ENCODE results near the gene STPG1. TPM values are rescaled to one million over a fixed set of nuclear protein-coding genes. Genes with fewer than 3 reads are reported as not detected.

Gene STPG1
- polyA plus RNA-seq, 3 donors from 2014 or later, result 0.42 to 0.62 TPM; not detected in 1

DNA sequence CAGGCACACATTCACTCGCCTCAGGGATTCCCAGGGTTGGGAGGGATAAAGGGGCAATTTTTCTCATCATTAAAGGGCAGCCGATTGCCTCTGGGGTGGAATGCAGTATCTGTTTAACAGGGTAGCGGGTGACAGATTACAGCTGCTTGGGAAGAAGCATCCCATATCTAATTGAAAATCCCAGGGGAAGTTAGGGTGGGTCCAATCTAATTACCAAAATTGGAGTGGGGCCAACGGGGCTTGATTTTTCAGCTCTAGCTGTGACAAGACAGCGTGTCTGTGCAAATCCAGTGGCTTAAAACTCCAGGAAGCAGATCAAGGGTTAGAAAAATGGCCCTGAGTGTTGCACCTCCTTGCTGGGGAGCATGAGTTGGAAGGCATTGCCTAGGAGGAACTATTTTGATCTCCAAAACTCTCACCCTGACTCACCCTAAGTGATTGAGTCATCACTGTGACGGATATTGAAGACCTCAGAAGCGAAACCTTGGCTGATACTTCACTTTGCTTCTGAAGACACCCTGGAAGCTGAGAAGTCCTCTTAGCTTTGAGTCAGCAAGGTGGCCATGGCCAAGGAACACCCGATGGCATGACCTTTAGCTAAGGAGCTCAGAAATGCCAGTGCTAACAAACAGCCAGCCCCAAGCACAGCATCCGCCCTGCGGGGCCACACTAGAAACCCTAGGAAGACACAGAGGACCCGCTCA lies 48.5 kb downstream of the STPG1 start:
- Mint-ChIP-seq H3K4me1 (no peaks in the 10 kb centered on the region), H3K27ac (no peak overlapping the region), H3K36me3 (peaks cover 0 to 4% (median 0%) of the 10 kb centered on the region in 3 donors), H3K9me3 (no peaks in the 10 kb centered on the region), H3K4me3 (no peak overlapping the region), H3K27me3 (ENCODE audit: low read depth in 3 of 3) (peaks cover 0 to 4% (median 3%) of the 10 kb centered on the region in 3 donors)
- no peak for DNase-seq

DNA sequence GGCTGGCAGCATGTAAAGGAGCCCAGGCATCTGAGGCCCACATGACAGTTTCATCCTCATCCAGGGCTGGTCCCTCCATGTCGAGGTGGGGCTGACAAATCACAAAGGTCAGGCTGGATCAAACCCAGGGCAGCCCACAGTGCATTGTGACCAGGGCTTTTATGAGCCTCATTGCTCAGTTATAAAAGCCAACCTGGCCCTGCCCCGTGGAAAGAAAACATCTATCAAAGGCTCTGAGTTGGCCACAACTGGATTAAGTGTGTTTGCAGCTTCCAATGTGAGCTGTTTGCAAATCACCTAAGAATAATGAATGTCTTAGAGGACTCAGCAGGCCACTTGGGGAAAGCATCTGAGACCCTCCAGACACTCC lies 49.0 kb downstream of the STPG1 start:
- H3K4me3 Mint-ChIP-seq, result no peak overlapping the region
- DNase-seq, result no peak
- H3K9me3 Mint-ChIP-seq, result no peaks in the 10 kb centered on the region
- peaks cover 0 to 4% (median 0%) of the 10 kb centered on the region in 3 donors for H3K36me3 Mint-ChIP-seq
- no peak overlapping the region for H3K27ac Mint-ChIP-seq
- peaks cover 0 to 3% (median 3%) of the 10 kb centered on the region in 3 donors for H3K27me3 Mint-ChIP-seq (ENCODE audit: low read depth in 3 of 3)
- H3K4me1 Mint-ChIP-seq, result no peaks in the 10 kb centered on the region

- no peak overlapping the region for H3K4me3 Mint-ChIP-seq
- DNase-seq, result no peak
- H3K36me3 Mint-ChIP-seq, result peaks cover 0 to 4% (median 0%) of the 10 kb centered on the region in 3 donors
- H3K27ac Mint-ChIP-seq, result no peak overlapping the region
- H3K27me3 Mint-ChIP-seq (ENCODE audit: low read depth in 3 of 3), result peaks cover 0 to 3% (median 3%) of the 10 kb centered on the region in 3 donors
- no peaks in the 10 kb centered on the region for H3K9me3 Mint-ChIP-seq
- H3K4me1 Mint-ChIP-seq, result no peaks in the 10 kb centered on the region
Measured at GRCh38 chr1:24363994-24364393, 49.6 kb downstream of the STPG1 start.

DNA sequence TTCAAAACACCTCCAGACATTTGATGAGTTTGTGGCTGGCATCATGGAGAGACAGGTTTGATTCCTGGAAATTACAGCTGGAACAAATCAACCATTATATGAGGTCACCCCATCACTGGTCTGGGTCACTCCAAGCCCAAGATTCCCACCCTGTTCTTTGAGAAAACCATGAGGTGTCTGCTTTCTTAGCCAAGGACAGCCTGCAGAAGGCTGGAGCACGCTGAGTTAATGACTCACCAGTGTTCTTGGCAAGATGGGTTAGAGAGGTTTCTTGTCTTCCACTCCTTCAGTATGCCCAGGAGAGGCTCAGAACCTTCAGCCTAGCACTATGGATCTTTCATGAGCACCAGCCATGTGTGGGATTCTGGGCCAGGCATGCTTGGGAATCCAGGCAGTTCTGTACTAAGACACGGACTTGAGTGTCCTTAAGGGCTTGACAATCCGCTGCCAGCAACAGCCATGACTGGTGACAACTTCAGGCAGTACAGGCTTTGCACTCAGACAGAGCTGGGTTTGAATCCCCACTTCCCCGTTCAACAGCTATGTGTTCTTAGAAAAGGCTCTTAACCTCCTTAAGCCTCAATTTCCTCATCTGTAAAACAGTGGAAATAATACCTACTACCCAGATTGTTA lies 50.5 kb downstream of the STPG1 start:
- Mint-ChIP-seq H3K9me3 (no peaks in the 10 kb centered on the region), H3K27ac (no peak overlapping the region), H3K4me1 (no peaks in the 10 kb centered on the region), H3K27me3 (ENCODE audit: low read depth in 3 of 3) (peaks cover 0 to 3% (median 3%) of the 10 kb centered on the region in 3 donors), H3K36me3 (peaks cover 0 to 4% (median 0%) of the 10 kb centered on the region in 3 donors), H3K4me3 (no peak overlapping the region)
- DNase-seq, result no peak

DNA sequence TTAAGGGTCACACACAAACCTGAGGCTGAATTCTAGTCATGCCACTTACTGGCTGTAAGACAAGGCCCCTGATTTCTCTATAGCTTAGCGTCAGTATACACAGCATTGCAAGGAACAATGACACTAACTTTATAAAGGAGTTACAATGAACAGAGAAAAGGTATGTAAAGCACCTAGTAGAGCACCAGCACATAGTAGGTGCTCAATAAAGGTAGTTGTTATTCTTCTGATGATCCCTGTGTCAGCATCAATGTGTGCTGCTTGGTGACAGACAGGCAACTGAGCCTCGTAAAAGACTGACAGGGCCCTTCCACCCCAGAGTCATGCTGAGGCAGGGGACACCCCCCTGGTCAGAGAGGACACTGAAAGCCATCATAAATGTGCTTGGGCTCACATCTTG lies 51.2 kb downstream of the STPG1 start:
- Mint-ChIP-seq H3K27ac (no peak overlapping the region), H3K4me1 (no peaks in the 10 kb centered on the region), H3K9me3 (no peaks in the 10 kb centered on the region), H3K27me3 (ENCODE audit: low read depth in 3 of 3) (peaks cover 0 to 3% (median 3%) of the 10 kb centered on the region in 3 donors), H3K36me3 (peaks cover 0 to 8% (median 0%) of the 10 kb centered on the region in 3 donors), H3K4me3 (no peak overlapping the region)
- DNase-seq, result no peak

DNA sequence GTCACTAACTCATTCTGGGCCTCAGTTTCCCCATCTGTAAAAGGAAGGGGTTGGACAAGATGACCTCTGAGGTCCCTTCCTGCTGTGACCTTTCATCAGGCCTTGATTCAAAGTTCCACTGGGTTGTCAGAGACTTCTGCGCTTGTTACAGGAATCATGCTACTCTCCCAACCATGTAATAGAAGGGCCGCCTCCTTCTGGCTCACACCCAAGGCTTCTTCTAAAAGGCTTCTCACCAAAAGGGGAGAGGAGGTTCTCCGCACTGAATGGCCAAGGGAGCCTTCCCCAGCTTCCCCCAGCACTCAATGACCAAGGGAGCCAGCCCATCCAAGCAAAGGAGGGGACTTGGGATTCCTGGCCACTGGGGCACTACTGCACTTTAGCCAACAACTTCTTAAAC lies 51.8 kb downstream of the STPG1 start:
- Mint-ChIP-seq H3K4me3 (no peak overlapping the region), H3K27ac (no peak overlapping the region), H3K36me3 (peaks cover 0 to 8% (median 0%) of the 10 kb centered on the region in 3 donors), H3K27me3 (ENCODE audit: low read depth in 3 of 3) (peaks cover 0 to 3% (median 3%) of the 10 kb centered on the region in 3 donors), H3K4me1 (no peaks in the 10 kb centered on the region), H3K9me3 (no peaks in the 10 kb centered on the region)
- DNase-seq, result no peak

DNA sequence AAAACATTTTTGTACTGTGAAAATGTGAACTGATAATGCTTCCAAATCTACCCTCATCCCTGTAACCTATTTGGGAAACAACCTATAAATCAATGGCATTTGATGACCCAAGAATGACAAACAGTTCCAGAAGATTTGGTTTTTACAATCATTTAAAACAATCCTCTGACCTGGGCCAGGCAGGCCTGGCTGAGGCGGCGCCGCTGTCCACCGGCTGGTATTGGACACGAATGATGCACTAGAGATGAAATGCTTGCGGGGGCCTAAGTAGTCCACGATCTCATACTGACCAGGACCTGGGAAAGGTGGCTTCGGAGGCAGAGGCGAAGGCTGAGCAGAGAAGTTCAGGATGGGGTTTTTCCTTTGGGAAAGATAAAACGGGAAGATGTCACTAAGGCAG lies 52.9 kb downstream of the STPG1 start:
- H3K36me3 Mint-ChIP-seq, result peaks cover 0 to 8% (median 0%) of the 10 kb centered on the region in 3 donors
- no peaks in the 10 kb centered on the region for H3K4me1 Mint-ChIP-seq
- H3K9me3 Mint-ChIP-seq, result no peaks in the 10 kb centered on the region
- DNase-seq, result no peak
- H3K27me3 Mint-ChIP-seq (ENCODE audit: low read depth in 3 of 3), result peaks cover 0 to 3% (median 3%) of the 10 kb centered on the region in 3 donors
- H3K27ac Mint-ChIP-seq, result no peak overlapping the region
- H3K4me3 Mint-ChIP-seq, result no peak overlapping the region

GRCh38 chr1:24357038-24357437 lies 56.5 kb downstream of the STPG1 start:
- H3K36me3 Mint-ChIP-seq, result peaks cover 0 to 3% (median 0%) of the 10 kb centered on the region in 3 donors
- no peak overlapping the region for H3K4me3 Mint-ChIP-seq
- H3K27me3 Mint-ChIP-seq (ENCODE audit: low read depth in 3 of 3), result peaks cover 0 to 3% (median 0%) of the 10 kb centered on the region in 3 donors
- no peaks in the 10 kb centered on the region for H3K4me1 Mint-ChIP-seq
- H3K27ac Mint-ChIP-seq, result no peak overlapping the region
- DNase-seq, result no peak
- H3K9me3 Mint-ChIP-seq, result no peaks in the 10 kb centered on the region

- Mint-ChIP-seq H3K36me3 (peaks cover 0 to 3% (median 0%) of the 10 kb centered on the region in 3 donors), H3K27me3 (ENCODE audit: low read depth in 3 of 3) (peaks cover 0 to 2% (median 0%) of the 10 kb centered on the region in 3 donors), H3K4me3 (no peak overlapping the region), H3K4me1 (no peaks in the 10 kb centered on the region), H3K27ac (no peak overlapping the region), H3K9me3 (no peaks in the 10 kb centered on the region)
- no peak for DNase-seq
Measured at GRCh38 chr1:24355466-24355865, 58.1 kb downstream of the STPG1 start.

DNA sequence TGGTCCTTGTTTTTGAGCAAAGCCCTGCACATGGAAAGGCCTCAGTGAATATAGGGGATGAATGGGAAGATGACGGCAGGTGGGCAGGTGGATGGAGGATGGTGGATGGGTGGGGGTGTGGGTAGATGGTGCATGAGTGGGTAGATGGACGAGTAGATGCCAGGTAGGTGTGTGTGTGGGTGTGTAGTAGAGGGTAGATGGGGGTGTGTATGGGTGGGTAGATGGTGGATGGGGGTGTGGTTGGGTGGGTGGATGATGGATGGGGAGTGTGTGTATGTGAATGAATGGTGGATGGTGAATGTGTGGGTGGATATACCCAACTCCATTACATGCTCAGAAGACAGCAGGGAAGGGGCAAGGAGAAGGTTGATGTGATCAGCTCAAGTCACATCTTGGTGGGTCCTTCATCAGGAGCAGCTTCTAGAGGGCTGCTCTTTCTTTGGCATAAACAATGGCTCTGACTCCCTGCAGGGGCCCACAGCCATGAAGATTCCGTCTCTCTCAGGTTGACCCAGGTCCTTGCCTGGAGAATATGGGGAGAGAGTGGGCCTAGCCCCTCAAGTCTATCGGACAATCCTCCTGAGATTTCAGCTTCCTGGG lies 60.2 kb downstream of the STPG1 start:
- Mint-ChIP-seq H3K9me3 (no peaks in the 10 kb centered on the region), H3K27ac (no peak overlapping the region), H3K4me3 (no peak overlapping the region), H3K4me1 (no peaks in the 10 kb centered on the region), H3K27me3 (ENCODE audit: low read depth in 3 of 3) (peaks cover 0 to 4% (median 0%) of the 10 kb centered on the region in 3 donors), H3K36me3 (peaks cover 0 to 3% (median 0%) of the 10 kb centered on the region in 3 donors)
- no peak for DNase-seq

- no peaks in the 10 kb centered on the region for H3K4me1 Mint-ChIP-seq
- no peaks in the 10 kb centered on the region for H3K36me3 Mint-ChIP-seq
- H3K9me3 Mint-ChIP-seq, result no peaks in the 10 kb centered on the region
- DNase-seq, result no peak
- H3K4me3 Mint-ChIP-seq, result no peak overlapping the region
- H3K27me3 Mint-ChIP-seq (ENCODE audit: low read depth in 3 of 3), result peaks cover 0 to 4% (median 0%) of the 10 kb centered on the region in 3 donors
- no peak overlapping the region for H3K27ac Mint-ChIP-seq
Measured at GRCh38 chr1:24351918-24352627, 61.5 kb downstream of the STPG1 start.

GRCh38 chr1:24351247-24351646 lies 62.3 kb downstream of the STPG1 start:
- Mint-ChIP-seq H3K4me1 (no peaks in the 10 kb centered on the region), H3K9me3 (no peaks in the 10 kb centered on the region), H3K27me3 (ENCODE audit: low read depth in 3 of 3) (peaks cover 0 to 5% (median 0%) of the 10 kb centered on the region in 3 donors), H3K27ac (no peak overlapping the region), H3K4me3 (no peak overlapping the region), H3K36me3 (no peaks in the 10 kb centered on the region)
- DNase-seq, result no peak

DNA sequence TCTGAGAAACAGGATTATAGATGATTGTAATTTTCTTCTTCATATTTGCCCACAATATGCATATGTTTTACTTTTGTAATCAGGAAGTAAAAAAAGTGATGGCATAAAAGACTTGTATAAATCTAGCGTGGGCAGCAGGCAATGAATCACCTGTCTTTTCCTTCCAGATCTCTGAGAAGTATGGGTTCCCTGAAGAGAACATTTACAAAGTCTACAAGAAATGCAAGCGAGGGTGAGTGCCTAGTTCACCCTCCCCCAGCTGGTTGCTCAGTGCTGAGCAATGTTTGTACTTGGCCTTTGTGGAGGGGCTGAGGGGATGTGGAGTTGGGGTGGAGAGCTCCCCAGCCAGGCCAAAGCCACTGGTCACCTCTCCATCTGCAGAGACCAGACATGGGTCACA lies 63.7 kb downstream of the STPG1 start:
- Mint-ChIP-seq H3K36me3 (no peaks in the 10 kb centered on the region), H3K27ac (no peak overlapping the region), H3K4me3 (no peak overlapping the region), H3K9me3 (no peaks in the 10 kb centered on the region), H3K27me3 (ENCODE audit: low read depth in 3 of 3) (peaks cover 0 to 6% (median 0%) of the 10 kb centered on the region in 3 donors), H3K4me1 (no peaks in the 10 kb centered on the region)
- DNase-seq, result no peak

DNA sequence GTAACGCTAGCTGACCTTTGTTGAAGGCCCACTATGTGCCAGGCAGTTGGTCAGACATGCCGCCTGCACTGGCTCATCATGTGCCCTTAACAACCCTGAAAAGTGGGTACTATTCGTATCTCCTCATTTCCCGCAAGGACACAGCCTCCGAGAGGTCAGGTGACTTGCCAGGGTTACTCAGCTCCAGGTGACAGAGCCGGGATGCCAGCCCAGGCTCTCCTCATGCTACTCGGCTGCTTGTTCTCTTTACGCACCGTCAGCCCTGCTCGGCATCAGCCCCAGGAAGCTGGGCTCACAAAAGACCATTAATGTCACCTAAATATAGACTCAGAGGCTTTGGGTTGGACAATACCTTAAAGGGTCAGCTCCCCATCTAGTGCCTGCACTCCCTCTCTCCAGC lies 65.4 kb downstream of the STPG1 start:
- DNase-seq, result no peak
- Mint-ChIP-seq H3K36me3 (no peaks in the 10 kb centered on the region), H3K9me3 (no peaks in the 10 kb centered on the region), H3K27me3 (ENCODE audit: low read depth in 3 of 3) (peaks cover 0 to 6% (median 0%) of the 10 kb centered on the region in 3 donors), H3K4me3 (no peak overlapping the region), H3K4me1 (no peaks in the 10 kb centered on the region), H3K27ac (no peak overlapping the region)

All from immature natural killer cell (primary cell).